Left ventricle myocardium inferior (tissue), 1 donor: ENCODE measurements around the gene LRIG1. TPM values are rescaled to one million over a fixed set of nuclear protein-coding genes. Genes with fewer than 3 reads are reported as not detected.

Experiments used
- DNase-seq: peaks from one replicate; pipeline ENCODE4 v3.0.0-alpha.2; 2020
- H3K27ac ChIP-seq: fragments of 200-600 bp; replicated peaks from 2 replicates; pipeline ENCODE4 v1.8.0; 2021
- H3K27me3 ChIP-seq: fragments of 200-600 bp; 2 replicates; pipeline ENCODE4 v1.8.0; 2021; ENCODE audit warnings: low read depth
- H3K36me3 ChIP-seq: fragments of 200-600 bp; 2 replicates; pipeline ENCODE4 v1.8.0; 2021
- H3K4me1 ChIP-seq: fragments of 200-600 bp; 2 replicates; pipeline ENCODE4 v1.8.0; 2021
- H3K4me3 ChIP-seq: fragments of 200-600 bp; 2 replicates; pipeline ENCODE4 v1.8.0; 2021; ENCODE audit warnings: mild to moderate bottlenecking, moderate library complexity
- H3K9me3 ChIP-seq: fragments of 200-600 bp; replicated peaks from 2 replicates; pipeline ENCODE4 v1.8.0; 2021
- intact Hi-C: fragments of 100-400 bp; cut with micrococcal nuclease; formaldehyde crosslinking; loops from one replicate; pipeline ENCODE4 v1.11.0; 2022
- total RNA-seq: library from RNA; stranded (reverse); fragmentation: NEBNext Ultra II Directional; extraction: Animal tissue kit (Norgen Biotek cat#: 25700); gene quantifications from one replicate; pipeline ENCODE4 v1.2.1, GENCODE V29; 2021
- TF ChIP-seq, protein P1 (sequence below): fragments of 200-600 bp; IDR thresholded peaks from 2 replicates; pipeline ENCODE4 v1.8.0; 2021; ENCODE audit warnings: antibody characterized with exemption, mild to moderate bottlenecking, borderline replicate concordance
- donor health status: DM: no; HTN: yes; CAD: no; lungs with severe emphysema.

The LRIG1 gene
- total RNA-seq, 1 donor from 2014 or later: 137 TPM

GRCh38 chr3:66355394-66355793 lies 145.4 kb downstream of the LRIG1 start:
- Histone ChIP-seq H3K4me3 (no peak overlapping the region), H3K27ac (no peak overlapping the region), H3K27me3 (no peaks in the 10 kb centered on the region), H3K9me3 (no peaks in the 10 kb centered on the region), H3K4me1 (peaks cover 44% of the 10 kb centered on the region), H3K36me3 (no peaks in the 10 kb centered on the region)
- intact Hi-C loops: no loop called here
- TF ChIP-seq, protein P1, sequence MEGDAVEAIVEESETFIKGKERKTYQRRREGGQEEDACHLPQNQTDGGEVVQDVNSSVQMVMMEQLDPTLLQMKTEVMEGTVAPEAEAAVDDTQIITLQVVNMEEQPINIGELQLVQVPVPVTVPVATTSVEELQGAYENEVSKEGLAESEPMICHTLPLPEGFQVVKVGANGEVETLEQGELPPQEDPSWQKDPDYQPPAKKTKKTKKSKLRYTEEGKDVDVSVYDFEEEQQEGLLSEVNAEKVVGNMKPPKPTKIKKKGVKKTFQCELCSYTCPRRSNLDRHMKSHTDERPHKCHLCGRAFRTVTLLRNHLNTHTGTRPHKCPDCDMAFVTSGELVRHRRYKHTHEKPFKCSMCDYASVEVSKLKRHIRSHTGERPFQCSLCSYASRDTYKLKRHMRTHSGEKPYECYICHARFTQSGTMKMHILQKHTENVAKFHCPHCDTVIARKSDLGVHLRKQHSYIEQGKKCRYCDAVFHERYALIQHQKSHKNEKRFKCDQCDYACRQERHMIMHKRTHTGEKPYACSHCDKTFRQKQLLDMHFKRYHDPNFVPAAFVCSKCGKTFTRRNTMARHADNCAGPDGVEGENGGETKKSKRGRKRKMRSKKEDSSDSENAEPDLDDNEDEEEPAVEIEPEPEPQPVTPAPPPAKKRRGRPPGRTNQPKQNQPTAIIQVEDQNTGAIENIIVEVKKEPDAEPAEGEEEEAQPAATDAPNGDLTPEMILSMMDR: no peak
- DNase-seq: no peak

GRCh38 chr3:66354001-66354400 lies 146.8 kb downstream of the LRIG1 start:
- no peak for DNase-seq
- no peak overlapping the region for H3K4me3 ChIP-seq

DNA sequence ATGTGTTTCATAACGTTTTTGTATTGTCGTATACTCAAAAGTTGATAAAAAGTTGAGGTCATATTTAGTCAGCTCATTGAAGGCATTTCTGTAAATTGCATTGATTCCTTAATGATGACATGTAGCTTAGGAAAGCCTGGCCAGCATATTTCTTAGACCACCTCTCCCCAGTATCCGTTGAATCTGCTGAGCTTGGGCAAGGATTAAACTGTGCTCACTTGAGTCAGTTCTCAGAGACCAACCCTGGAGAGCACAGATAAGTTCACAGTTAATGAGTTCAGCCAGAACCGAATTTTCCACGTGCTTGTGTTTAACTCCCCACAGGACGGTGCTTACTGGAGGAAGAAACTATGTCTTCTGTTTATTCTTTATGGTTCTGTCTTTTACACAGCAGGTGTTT lies 147.3 kb downstream of the LRIG1 start:
- Histone ChIP-seq H3K36me3 (no peaks in the 10 kb centered on the region), H3K27me3 (no peaks in the 10 kb centered on the region), H3K4me1 (peaks cover 46% of the 10 kb centered on the region), H3K4me3 (no peak overlapping the region), H3K27ac (peak overlapping the region; percentile 21), H3K9me3 (no peaks in the 10 kb centered on the region)
- TF ChIP-seq, protein P1: no peak
- DNase-seq: no peak
- intact Hi-C loops: no loop called here

More at GRCh38 chr3:66354001-66354400, 146.8 kb downstream of the LRIG1 start:
- peak overlapping the region; percentile 21 for H3K27ac ChIP-seq
- no peaks in the 10 kb centered on the region for H3K9me3 ChIP-seq
- TF ChIP-seq, protein P1: no peak
- H3K4me1 ChIP-seq: peaks cover 42% of the 10 kb centered on the region
- no peaks in the 10 kb centered on the region for H3K27me3 ChIP-seq
- no peaks in the 10 kb centered on the region for H3K36me3 ChIP-seq
- intact Hi-C loops: no loop called here

DNA sequence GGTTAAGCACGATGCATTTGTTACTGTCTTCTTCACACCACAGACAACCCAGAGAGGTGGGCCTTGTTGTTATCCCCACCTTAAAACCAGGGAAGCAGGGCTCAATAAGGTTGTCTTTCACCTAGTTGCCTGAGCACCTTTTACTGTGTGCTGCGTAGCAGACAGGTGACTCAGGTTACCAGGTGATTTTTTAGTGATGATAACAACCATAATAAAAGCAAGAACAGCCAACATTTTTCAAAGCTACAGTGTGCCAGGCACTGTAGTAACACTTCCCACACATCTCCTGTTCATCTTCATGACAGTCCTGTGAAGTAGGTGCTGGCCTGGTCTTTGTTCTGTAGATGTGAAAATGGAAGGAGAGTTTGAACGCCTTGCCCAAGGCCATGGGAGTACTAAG lies 147.8 kb downstream of the LRIG1 start:
- TF ChIP-seq, protein P1: no peak
- no peak overlapping the region for H3K4me3 ChIP-seq
- intact Hi-C loops: no loop called here
- no peaks in the 10 kb centered on the region for H3K9me3 ChIP-seq
- no peaks in the 10 kb centered on the region for H3K27me3 ChIP-seq
- peaks cover 51% of the 10 kb centered on the region for H3K4me1 ChIP-seq
- DNase-seq: no peak
- no peaks in the 10 kb centered on the region for H3K36me3 ChIP-seq
- peak overlapping the region; percentile 21 for H3K27ac ChIP-seq

GRCh38 chr3:66350601-66351000 lies 150.2 kb downstream of the LRIG1 start:
- no peak for DNase-seq
- Histone ChIP-seq H3K27me3 (no peaks in the 10 kb centered on the region), H3K4me3 (no peak overlapping the region), H3K36me3 (no peaks in the 10 kb centered on the region), H3K4me1 (peaks cover 47% of the 10 kb centered on the region), H3K27ac (no peak overlapping the region), H3K9me3 (no peaks in the 10 kb centered on the region)
- TF ChIP-seq, protein P1: no peak
- intact Hi-C loops: no loop called here

- intact Hi-C loops: no loop called here
- no peaks in the 10 kb centered on the region for H3K36me3 ChIP-seq
- H3K27ac ChIP-seq: peak overlapping the region; percentile 51
- no peak for DNase-seq
- peaks cover 43% of the 10 kb centered on the region for H3K4me1 ChIP-seq
- H3K9me3 ChIP-seq: no peaks in the 10 kb centered on the region
- TF ChIP-seq, protein P1: no peak
- H3K4me3 ChIP-seq: no peak overlapping the region
- no peaks in the 10 kb centered on the region for H3K27me3 ChIP-seq
Measured at GRCh38 chr3:66348704-66349103, 152.1 kb downstream of the LRIG1 start.
